ENCODE results near the gene PSORS1C2. TPM values are rescaled to one million over a fixed set of nuclear protein-coding genes. Genes with fewer than 3 reads are reported as not detected.

PSORS1C2 gene
- polyA plus RNA-seq, 2 of the 4 experiments (the other 2 are of a cell fraction) = 0.08 TPM; not detected in 1

- DNase-seq (ENCODE audit: low read depth in 1 of 2, low spot score in 1 of 2) (no peak), FAIRE-seq (no peak), ATAC-seq (no peak)
- Histone ChIP-seq H3K4me3 (no peak overlapping the region), H3K27ac (no peak overlapping the region), H3K4me2 (no peak overlapping the region), H3K4me1 (peaks cover 16% of the 10 kb centered on the region), H3K9me3 (no peaks in the 10 kb centered on the region)
- CTCF ChIA-PET = interaction anchor here (0.8 kb wide), 1 partner anchor 9 kb away, joined by 4 read pairs; no protein-coding TSS in a partner anchor
- no peak for TF ChIP-seq PHF8 (IDR thresholded peaks at IDR 0.05; ENCODE audit: borderline replicate concordance, low read depth)
- TF ChIP-seq NPAS2 (CRISPR knock-in tag; IDR thresholded peaks at IDR 0.05; ENCODE audit: borderline replicate concordance) = no peak
- no peak for TF ChIP-seq CBX2 (IDR thresholded peaks at IDR 0.05; ENCODE audit: borderline replicate concordance, low read depth)
- no peak for TF ChIP-seq MAFK (IDR thresholded peaks at IDR 0.05; ENCODE audit: partially characterized antibody)
- no peak for TF ChIP-seq RAD21 (conservative IDR thresholded peaks at IDR 0.05 in 1 of 2, IDR thresholded peaks at IDR 0.05 in 1 of 2)
- no peak for TF ChIP-seq KDM5A (IDR thresholded peaks at IDR 0.05)
- no peak for TF ChIP-seq NFE2L2 (conservative IDR thresholded peaks at IDR 0.05; ENCODE audit: low read length)
- TF ChIP-seq FOSB (CRISPR knock-in tag; IDR thresholded peaks at IDR 0.05) = no peak
- no peak for TF ChIP-seq ATOH8 (CRISPR knock-in tag; IDR thresholded peaks at IDR 0.05; ENCODE audit: low read depth)
- TF ChIP-seq HOXA7 (CRISPR knock-in tag; IDR thresholded peaks at IDR 0.05) = no peak
- TF ChIP-seq CEBPB (IDR thresholded peaks at IDR 0.05) = no peak
- TF ChIP-seq TP53 (CRISPR knock-in tag; IDR thresholded peaks at IDR 0.05) = no peak
- no peak for TF ChIP-seq HMGXB4 (CRISPR knock-in tag; IDR thresholded peaks at IDR 0.05; ENCODE audit: borderline replicate concordance)
- TF ChIP-seq EP300 (IDR thresholded peaks at IDR 0.05) = no peak
- no peak for TF ChIP-seq HOXB5 (CRISPR knock-in tag; IDR thresholded peaks at IDR 0.05)
- TF ChIP-seq PBX3 (IDR thresholded peaks at IDR 0.05) = no peak
- WGBS (ENCODE audit: missing lambda C conversion rate) = 69% methylated on average over 3 of the region's 3 CpGs
- POLR2A ChIA-PET = no interaction called here
Observed at GRCh38 chr6:31096215-31096614, 42.7 kb downstream of the PSORS1C2 start.

GRCh38 chr6:31094389-31094881, 44.4 kb downstream of the PSORS1C2 start:
- no peak overlapping the region for H3K4me2 ChIP-seq
- H3K4me3 ChIP-seq = no peak overlapping the region
- DNase-seq (ENCODE audit: low read depth in 1 of 2, low spot score in 1 of 2) (no peak), ATAC-seq (peak in 1 of 2 experiments; percentile 52; a peak in 4 of 6 replicates), FAIRE-seq (no peak)
- no peaks in the 10 kb centered on the region for H3K9me3 ChIP-seq
- POLR2A ChIA-PET = interaction anchor here (0.5 kb wide), 1 partner anchor 20 kb away, joined by 4 read pairs; no protein-coding TSS in a partner anchor
- TF ChIP-seq FOSB (CRISPR knock-in tag; IDR thresholded peaks at IDR 0.05) (no peak), MYC (IDR thresholded peaks at IDR 0.05; ENCODE audit: borderline replicate concordance, low read length) (no peak), HOXB5 (CRISPR knock-in tag; IDR thresholded peaks at IDR 0.05) (no peak), NPAS2 (CRISPR knock-in tag; IDR thresholded peaks at IDR 0.05; ENCODE audit: borderline replicate concordance) (no peak), FOXS1 (CRISPR knock-in tag; IDR thresholded peaks at IDR 0.05) (no peak), HOXB13 (CRISPR knock-in tag; IDR thresholded peaks at IDR 0.05; ENCODE audit: low read depth) (no peak)
- WGBS (ENCODE audit: missing lambda C conversion rate) = 52% methylated on average over 3 of the region's 3 CpGs
- H3K27ac ChIP-seq = 0 out of 6 replicates have a peak overlapping the region, but pooled peaks of 1 of the 2 experiments have one; percentile 43
- CTCF ChIA-PET = interaction anchor here (1.0 to 3.8 kb wide), 4 partner anchors 15 to 25 kb away, joined by 3 to 19 read pairs (median 4); partner anchors contain the start of gene C6orf15
- H3K4me1 ChIP-seq = peaks cover 16% of the 10 kb centered on the region

Data from A549 (cell line).